Astrocyte of the hippocampus (primary cell): ENCODE data around the gene PYGL.
A peak's percentile ranks its signal among the peaks of the same experiment; 100 is the strongest.
"Not testable (repeated sequence)": the region's sequence is repeated elsewhere in the genome, so short reads cannot be mapped to it uniquely, and the experiment has no call there.

Experiments
- DNase-seq: peaks from one replicate; pipeline ENCODE4 v3.0.0; 2011; ENCODE audit warnings: low read depth, low spot score

PYGL gene

GRCh38 chr14:50928002-50928635 lies 16.2 kb downstream of the PYGL start:
- DNase-seq: peak; percentile 62

- no peak for DNase-seq
Measured at GRCh38 chr14:50926851-50927386, 17.4 kb downstream of the PYGL start.

- no peak for DNase-seq
Measured at GRCh38 chr14:50924843-50925242, 19.4 kb downstream of the PYGL start.

GRCh38 chr14:50924236-50924635 lies 20.0 kb downstream of the PYGL start:
- no peak for DNase-seq

- DNase-seq: no peak
Measured at GRCh38 chr14:50922803-50923202, 21.5 kb downstream of the PYGL start.

GRCh38 chr14:50920482-50921230 lies 23.6 kb downstream of the PYGL start:
- peak; percentile 89 for DNase-seq

- not testable (repeated sequence) for DNase-seq
Measured at GRCh38 chr14:50919524-50919923, 24.8 kb downstream of the PYGL start.

- DNase-seq: no peak
Measured at GRCh38 chr14:50917449-50917848, 26.8 kb downstream of the PYGL start.

GRCh38 chr14:50910495-50911420 lies 33.5 kb downstream of the PYGL start:
- DNase-seq: no peak

GRCh38 chr14:50906326-50907065 lies 37.8 kb downstream of the PYGL start:
- no peak for DNase-seq

GRCh38 chr14:50904719-50905118 lies 39.6 kb downstream of the PYGL start:
- DNase-seq: no peak

GRCh38 chr14:50901361-50901760 lies 42.9 kb downstream of the PYGL start:
- DNase-seq: no peak

GRCh38 chr14:50897658-50898175 lies 46.6 kb downstream of the PYGL start:
- DNase-seq: no peak

- not testable (repeated sequence) for DNase-seq
Measured at GRCh38 chr14:50897005-50897404, 47.3 kb downstream of the PYGL start.

- DNase-seq: not testable (repeated sequence)
Measured at GRCh38 chr14:50896421-50896820, 47.9 kb downstream of the PYGL start.

- no peak for DNase-seq
Measured at GRCh38 chr14:50892255-50892654, 52.0 kb downstream of the PYGL start.

GRCh38 chr14:50887476-50887875 lies 56.8 kb downstream of the PYGL start:
- DNase-seq: no peak

- no peak for DNase-seq
Measured at GRCh38 chr14:50883827-50884197, 60.5 kb downstream of the PYGL start.

GRCh38 chr14:50882932-50883826 lies 61.1 kb downstream of the PYGL start:
- no peak for DNase-seq
